ES-I3 (cell line): Measurements from ENCODE around the gene PBRM1.
"Not testable (repeated sequence)": the region's sequence is repeated elsewhere in the genome, so short reads cannot be mapped to it uniquely, and the experiment has no call there.

Experiments used
- H3K36me3 ChIP-seq: 2 replicates; pipeline ENCODE4 v1.6.1; 2013; ENCODE audit warnings: mild to moderate bottlenecking, low read length, control low read depth, moderate library complexity; ENCODE audit not compliant: insufficient read depth
- H3K4me1 ChIP-seq: 2 replicates; pipeline ENCODE4 v1.6.1; 2013; ENCODE audit warnings: mild to moderate bottlenecking, control low read depth, low read length; ENCODE audit not compliant: insufficient read depth
- H3K9ac ChIP-seq: 2 replicates; pipeline ENCODE4 v1.6.1; 2013; ENCODE audit warnings: low read depth, mild to moderate bottlenecking, low read length, moderate library complexity
- H3K9me3 ChIP-seq: 2 replicates; pipeline ENCODE4 v1.6.1; 2013; ENCODE audit warnings: mild to moderate bottlenecking, low read length, moderate library complexity; ENCODE audit not compliant: control insufficient read depth, insufficient read depth

Gene PBRM1

GRCh38 chr3:52685709-52686691 lies at the start of gene PBRM1, which contains the start of gene GNL3:
Gene PBRM1, minus strand, starts transcription at chr3:52685913.
Gene GNL3, plus strand, starts transcription at chr3:52686032. Its CDS starts 61 bp downstream, at chr3:52686093.
- Histone ChIP-seq H3K4me1 (peaks cover 14% of the 10 kb centered on the region), H3K9ac (peak within 1 kb of the TSS; percentile 90), H3K9me3 (no peaks in the 10 kb centered on the region), H3K36me3 (peaks cover 36% of the 10 kb centered on the region)

- Histone ChIP-seq H3K9me3 (peaks cover 3% of the 10 kb centered on the region; the same call in 1 of the 2 replicates), H3K4me1 (no peaks in the 10 kb centered on the region), H3K36me3 (peaks cover 18% of the 10 kb centered on the region)
Observed at GRCh38 chr3:52733256-52733891, 47.7 kb upstream of the PBRM1 start.

GRCh38 chr3:52731590-52731989 lies 45.9 kb upstream of the PBRM1 start:
- Histone ChIP-seq H3K9me3 (peaks cover 3% of the 10 kb centered on the region; the same call in 1 of the 2 replicates), H3K9ac (no peak overlapping the region), H3K36me3 (peaks cover 12% of the 10 kb centered on the region), H3K4me1 (no peaks in the 10 kb centered on the region)

More at GRCh38 chr3:52733256-52733891, 47.7 kb upstream of the PBRM1 start:
- H3K9ac ChIP-seq: no peak overlapping the region

GRCh38 chr3:52730681-52731080 lies 45.0 kb upstream of the PBRM1 start:
- H3K4me1 ChIP-seq: no peaks in the 10 kb centered on the region
- no peak overlapping the region for H3K9ac ChIP-seq
- H3K36me3 ChIP-seq: peaks cover 12% of the 10 kb centered on the region
- H3K9me3 ChIP-seq: peaks cover 3% of the 10 kb centered on the region; the same call in 1 of the 2 replicates

- not testable (repeated sequence) for H3K9ac ChIP-seq, H3K9me3 ChIP-seq, H3K4me1 ChIP-seq
- peaks cover 12% of the 10 kb centered on the region for H3K36me3 ChIP-seq
Observed at GRCh38 chr3:52728753-52729152, 43.0 kb upstream of the PBRM1 start.

GRCh38 chr3:52724511-52724910 lies 38.8 kb upstream of the PBRM1 start:
- no peaks in the 10 kb centered on the region; the same call in 1 of the 2 replicates for H3K36me3 ChIP-seq
- H3K4me1 ChIP-seq: no peaks in the 10 kb centered on the region
- no peak overlapping the region for H3K9ac ChIP-seq
- H3K9me3 ChIP-seq: no peaks in the 10 kb centered on the region

GRCh38 chr3:52723935-52724334 lies 38.2 kb upstream of the PBRM1 start:
- Histone ChIP-seq H3K36me3 (no peaks in the 10 kb centered on the region; the same call in 1 of the 2 replicates), H3K9ac (no peak overlapping the region), H3K4me1 (no peaks in the 10 kb centered on the region), H3K9me3 (no peaks in the 10 kb centered on the region)

- Histone ChIP-seq H3K9ac (no peak overlapping the region), H3K36me3 (no peaks in the 10 kb centered on the region), H3K4me1 (no peaks in the 10 kb centered on the region), H3K9me3 (no peaks in the 10 kb centered on the region)
Observed at GRCh38 chr3:52722491-52722890, 36.8 kb upstream of the PBRM1 start.

- no peaks in the 10 kb centered on the region for H3K9me3 ChIP-seq
- H3K9ac ChIP-seq: no peak overlapping the region
- no peaks in the 10 kb centered on the region for H3K4me1 ChIP-seq
- H3K36me3 ChIP-seq: no peaks in the 10 kb centered on the region
Observed at GRCh38 chr3:52721730-52722008, 36.0 kb upstream of the PBRM1 start.

GRCh38 chr3:52721002-52721729 lies 35.5 kb upstream of the PBRM1 start:
- H3K4me1 ChIP-seq: no peaks in the 10 kb centered on the region
- no peaks in the 10 kb centered on the region for H3K9me3 ChIP-seq
- no peak overlapping the region for H3K9ac ChIP-seq
- H3K36me3 ChIP-seq: no peaks in the 10 kb centered on the region

GRCh38 chr3:52719618-52720017 lies 33.9 kb upstream of the PBRM1 start:
- Histone ChIP-seq H3K9ac (no peak overlapping the region), H3K4me1 (no peaks in the 10 kb centered on the region), H3K9me3 (no peaks in the 10 kb centered on the region), H3K36me3 (no peaks in the 10 kb centered on the region)

GRCh38 chr3:52715714-52716305 lies 30.1 kb upstream of the PBRM1 start:
- Histone ChIP-seq H3K4me1 (no peaks in the 10 kb centered on the region), H3K9ac (no peak overlapping the region), H3K36me3 (no peaks in the 10 kb centered on the region), H3K9me3 (no peaks in the 10 kb centered on the region)

GRCh38 chr3:52714335-52715302 lies 28.9 kb upstream of the PBRM1 start:
- H3K9me3 ChIP-seq: no peaks in the 10 kb centered on the region
- H3K36me3 ChIP-seq: no peaks in the 10 kb centered on the region
- no peaks in the 10 kb centered on the region for H3K4me1 ChIP-seq
- H3K9ac ChIP-seq: peak overlapping the region; percentile 61; the same call in 1 of the 2 replicates
